Measurements from ENCODE around the gene TDRD12.
"Not testable (repeated sequence)": the region's sequence is repeated elsewhere in the genome, so short reads cannot be mapped to it uniquely, and the experiment has no call there.

TDRD12 gene

DNA sequence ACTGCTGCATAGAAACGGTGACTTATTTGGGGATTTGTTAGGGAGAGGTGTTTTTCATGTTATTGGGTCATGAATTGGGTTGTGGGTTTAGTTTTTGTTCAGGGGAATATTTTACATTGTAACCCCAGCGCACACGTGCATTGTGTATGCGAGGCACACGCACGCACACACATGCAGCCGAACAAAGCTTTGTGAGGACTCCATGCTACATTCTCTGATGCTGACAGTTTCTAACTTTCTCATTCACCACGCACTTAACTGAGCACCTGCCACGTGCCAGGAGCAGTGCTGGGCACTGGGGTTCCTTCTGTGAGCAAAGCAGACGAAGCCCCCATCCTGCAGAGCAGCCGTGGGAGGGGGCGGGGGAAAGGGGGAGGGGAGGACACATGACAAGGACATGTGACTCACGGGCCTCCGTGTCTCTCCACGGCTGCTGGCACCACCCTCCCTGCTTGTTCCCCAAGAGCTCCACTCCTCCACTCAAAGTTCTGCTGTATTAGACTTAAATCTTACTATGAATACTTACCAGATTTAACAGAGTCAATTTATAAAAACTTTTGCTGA lies 94.4 kb downstream of the TDRD12 start:
- DNase-seq, result no peak

DNA sequence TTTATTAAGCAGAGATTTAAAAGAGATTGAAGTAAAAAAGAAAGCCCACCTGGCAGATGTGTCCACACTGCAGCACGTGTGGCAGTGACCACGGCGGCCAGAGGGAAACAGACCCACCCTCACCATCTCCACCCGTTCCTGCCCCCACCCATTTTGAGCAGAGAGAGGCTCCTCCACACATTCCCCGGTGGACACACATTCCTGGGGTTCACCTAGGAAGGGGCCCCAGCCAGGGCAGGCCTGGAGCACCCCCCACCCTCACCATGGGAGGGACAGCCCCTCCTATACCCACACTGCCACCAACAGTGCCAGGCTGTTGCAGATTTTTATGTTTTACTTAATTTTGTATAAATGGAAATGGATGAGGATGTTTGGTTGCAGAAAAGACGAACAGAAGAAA lies 95.1 kb downstream of the TDRD12 start:
- no peak for DNase-seq

GRCh38 chr19:32816555-32817099 lies 97.1 kb downstream of the TDRD12 start:
- DNase-seq, result no peak

DNA sequence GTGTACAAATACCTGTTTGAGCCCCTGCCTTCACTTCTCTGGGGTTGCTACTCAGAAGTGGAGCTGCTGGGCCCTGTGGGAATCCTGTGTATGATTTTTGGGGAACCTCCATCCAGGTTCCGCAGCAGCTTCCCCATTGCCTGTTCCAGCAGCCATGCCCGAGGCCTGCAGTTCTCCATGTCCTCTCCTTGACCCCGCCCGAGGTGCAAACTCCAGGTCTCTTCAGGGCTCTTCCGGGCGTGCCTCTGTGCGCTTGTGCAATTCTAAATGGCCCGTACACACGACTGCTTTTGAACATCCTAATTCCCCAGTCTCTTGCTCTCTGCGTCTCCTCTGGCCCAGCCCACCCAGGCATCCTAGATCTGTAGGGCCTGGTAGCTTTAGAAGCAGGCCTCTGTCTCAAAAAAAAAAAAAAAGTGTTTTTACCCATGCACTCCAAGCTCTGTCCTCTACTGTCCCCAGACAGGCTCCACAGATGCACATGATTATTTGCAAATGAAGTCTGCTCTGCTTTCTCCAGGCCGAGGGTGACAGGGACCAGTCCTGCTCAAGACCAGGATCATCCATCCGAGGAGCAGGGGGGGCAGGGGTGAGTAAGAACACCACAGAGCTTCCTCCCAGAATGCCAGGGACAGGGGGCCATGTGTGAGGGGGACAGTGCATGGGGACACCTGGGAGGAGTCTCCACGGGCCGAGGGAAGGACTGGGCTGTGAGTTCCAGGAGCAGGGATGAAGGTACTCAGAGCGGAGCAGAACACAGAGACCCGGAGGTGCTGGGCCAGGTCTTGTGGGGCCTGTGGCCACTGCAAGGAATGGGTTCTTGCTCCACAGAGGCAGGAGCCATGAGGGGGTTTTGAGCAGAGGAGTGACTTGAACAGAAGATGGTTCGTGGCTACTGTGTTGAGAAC lies 98.3 kb downstream of the TDRD12 start:
- no peak for DNase-seq

- DNase-seq, result no peak
Measured at GRCh38 chr19:32818536-32818935, 99.0 kb downstream of the TDRD12 start.

- no peak for DNase-seq
Measured at GRCh38 chr19:32819419-32820400, 100.1 kb downstream of the TDRD12 start.

- no peak for DNase-seq
Measured at GRCh38 chr19:32822916-32823746, 103.6 kb downstream of the TDRD12 start.

- DNase-seq, result no peak
Measured at GRCh38 chr19:32823747-32824102, 104.2 kb downstream of the TDRD12 start.

- DNase-seq, result no peak
Measured at GRCh38 chr19:32824191-32824751, 104.7 kb downstream of the TDRD12 start.

GRCh38 chr19:32824916-32825608 lies 105.5 kb downstream of the TDRD12 start:
- DNase-seq, result no peak

DNA sequence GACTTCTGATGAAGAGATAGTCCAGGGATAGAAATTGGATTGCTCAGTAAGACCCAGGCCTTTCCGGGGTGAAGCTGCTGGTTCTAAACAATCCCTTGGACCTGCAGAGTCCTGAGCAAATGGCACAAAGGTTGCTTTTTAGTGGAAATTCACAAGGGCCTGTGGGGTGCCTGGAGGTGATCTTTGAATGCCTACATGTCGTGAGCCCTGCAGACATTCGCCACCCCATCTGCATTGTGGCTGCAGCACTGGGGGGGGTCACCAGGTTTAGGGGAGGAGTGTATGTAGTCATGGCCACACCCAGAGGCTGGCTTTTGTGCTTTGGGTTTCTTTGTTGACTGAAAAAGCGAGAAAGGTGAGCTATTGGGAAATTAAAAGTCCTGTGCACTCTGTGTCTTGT lies 108.6 kb downstream of the TDRD12 start:
- DNase-seq, result no peak

GRCh38 chr19:32828643-32829344 lies 109.2 kb downstream of the TDRD12 start:
- no peak for DNase-seq

- no peak for DNase-seq
Measured at GRCh38 chr19:32829345-32829896, 109.9 kb downstream of the TDRD12 start.

DNA sequence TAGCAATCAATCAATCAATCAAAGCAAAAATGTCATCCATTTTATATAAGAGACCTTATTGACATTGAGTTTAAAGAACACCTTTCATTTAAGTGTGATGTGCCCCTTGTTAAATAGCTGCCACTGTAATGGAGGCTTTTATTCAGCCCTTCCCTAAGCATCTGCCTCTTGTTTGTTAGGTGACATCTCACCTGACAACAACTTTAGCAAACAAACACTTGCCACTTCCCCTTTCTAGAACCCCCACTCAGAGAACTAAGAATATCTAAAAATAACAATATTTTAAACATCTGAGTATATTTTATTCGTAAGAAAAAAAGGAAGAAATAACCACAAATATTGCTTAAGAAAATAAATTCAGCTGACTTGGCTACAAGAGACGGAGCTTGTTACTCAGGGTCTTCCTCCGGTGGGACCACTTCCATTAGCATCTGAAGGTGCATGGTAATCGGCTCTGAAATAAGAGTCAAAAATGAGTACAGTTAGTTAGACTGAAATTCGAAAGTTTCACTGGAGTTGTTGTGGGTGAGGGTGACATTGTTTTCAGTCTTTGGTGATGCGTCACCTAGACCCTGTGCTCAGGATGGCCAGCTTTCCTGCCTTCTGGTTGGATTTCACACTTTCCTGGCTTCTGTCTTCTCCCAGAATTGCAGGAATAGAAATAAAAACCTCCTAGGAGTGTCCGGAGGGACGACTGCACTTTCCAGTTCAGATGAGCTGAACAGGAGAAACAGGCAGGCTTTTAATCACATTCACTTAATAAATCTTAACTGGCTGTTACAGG lies 110.9 kb downstream of the TDRD12 start:
- DNase-seq, result no peak

DNA sequence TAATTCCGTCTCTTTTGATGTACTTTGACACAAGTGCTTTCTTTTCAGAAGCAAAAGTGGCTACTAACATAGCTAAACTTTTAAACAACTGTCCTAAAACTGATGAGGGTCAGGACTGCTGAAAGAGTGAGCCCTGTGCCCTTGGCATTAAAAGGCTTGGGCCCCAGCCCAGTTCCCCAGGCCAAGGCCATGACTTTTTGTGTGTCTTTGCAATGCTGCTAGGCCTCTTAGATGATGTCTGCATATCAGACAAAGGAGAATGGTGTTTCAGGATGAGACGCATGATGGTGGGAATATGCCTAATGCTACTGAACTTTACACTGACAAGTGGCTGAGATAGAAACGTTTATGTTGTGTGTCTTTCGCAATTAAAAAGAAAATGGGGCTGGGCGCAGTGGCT lies 112.0 kb downstream of the TDRD12 start:
- no peak for DNase-seq

- not testable (repeated sequence) for DNase-seq
Measured at GRCh38 chr19:32832094-32832493, 112.5 kb downstream of the TDRD12 start.

DNA sequence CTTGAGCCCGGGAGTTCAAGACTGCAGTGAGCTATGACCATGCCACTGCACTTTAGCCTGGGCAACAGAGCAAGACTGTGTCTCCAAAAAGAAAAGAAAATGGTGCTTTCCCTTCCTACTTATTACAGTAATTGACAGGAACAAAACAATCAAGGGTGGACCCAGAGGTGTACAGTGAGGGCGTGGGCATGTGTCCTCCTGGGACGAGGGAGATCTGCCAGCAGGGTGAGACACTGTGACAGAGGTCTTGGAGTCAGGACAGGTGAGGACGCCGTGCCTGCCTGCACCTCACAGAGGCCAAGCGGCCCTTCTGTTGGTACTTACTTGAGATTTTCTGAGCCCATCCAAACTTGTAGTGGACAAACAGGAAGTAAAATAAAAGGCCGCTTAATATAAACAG lies 113.3 kb downstream of the TDRD12 start:
- not testable (repeated sequence) for DNase-seq

DNA sequence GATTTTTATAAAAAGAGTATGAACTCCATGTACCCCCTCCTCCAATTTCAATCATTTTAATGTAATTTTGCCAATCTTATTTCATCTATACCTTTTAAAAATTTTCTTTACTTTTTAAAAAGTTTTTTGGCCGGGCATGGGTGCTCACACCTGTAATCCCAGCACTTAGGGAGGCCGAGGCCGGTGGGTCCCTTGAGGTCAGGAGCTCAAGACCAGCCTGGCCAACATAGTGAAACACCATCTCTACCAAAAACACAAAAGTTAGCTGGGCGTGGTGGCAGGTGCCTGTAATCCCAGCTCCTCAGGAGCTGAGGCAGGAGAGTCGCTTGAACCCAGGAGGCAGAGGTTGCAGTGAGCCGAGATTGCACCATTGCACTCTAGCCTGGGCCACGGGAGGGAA lies 113.8 kb downstream of the TDRD12 start:
- DNase-seq, result not testable (repeated sequence)

GRCh38 chr19:32837531-32837930 lies 118.0 kb downstream of the TDRD12 start:
- no peak for DNase-seq

Data from CD4-positive, alpha-beta T cell treated with Interleukin-4 for 1 hour (primary cell).